HG03342 (cell line): ENCODE data around the gene CYB5A.
A peak's percentile ranks its signal among the peaks of the same experiment; 100 is the strongest.

Source experiments
- ATAC-seq: cut with Tn5 transposase; IDR thresholded peaks from one replicate; pipeline ENCODE4 v1.9.1; 2021; ENCODE audit warnings: mild to moderate bottlenecking, moderate library complexity; ENCODE audit not compliant: unreplicated experiment

The CYB5A gene

GRCh38 chr18:74249181-74249968, 42.4 kb downstream of the CYB5A start:
- no peak for ATAC-seq

DNA sequence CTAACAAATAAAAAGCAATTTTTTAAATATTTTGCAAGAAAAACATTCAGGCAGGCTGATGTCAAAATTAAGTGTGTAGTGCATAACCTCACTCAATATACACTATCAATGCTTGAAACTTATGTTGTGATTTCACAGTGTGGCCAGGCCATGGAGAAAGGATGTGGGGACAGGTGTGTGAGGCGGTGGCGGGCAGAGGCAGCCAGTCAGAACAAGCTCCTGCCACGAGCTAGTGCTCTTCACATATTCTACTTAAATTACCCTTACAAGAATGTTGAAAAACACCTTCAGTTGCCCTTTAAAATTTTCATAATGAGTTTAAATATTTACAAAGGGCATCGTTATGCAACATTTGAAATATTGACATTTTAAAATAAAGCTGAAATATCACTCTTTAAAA, 43.2 kb downstream of the CYB5A start:
- peak; percentile 90 for ATAC-seq

DNA sequence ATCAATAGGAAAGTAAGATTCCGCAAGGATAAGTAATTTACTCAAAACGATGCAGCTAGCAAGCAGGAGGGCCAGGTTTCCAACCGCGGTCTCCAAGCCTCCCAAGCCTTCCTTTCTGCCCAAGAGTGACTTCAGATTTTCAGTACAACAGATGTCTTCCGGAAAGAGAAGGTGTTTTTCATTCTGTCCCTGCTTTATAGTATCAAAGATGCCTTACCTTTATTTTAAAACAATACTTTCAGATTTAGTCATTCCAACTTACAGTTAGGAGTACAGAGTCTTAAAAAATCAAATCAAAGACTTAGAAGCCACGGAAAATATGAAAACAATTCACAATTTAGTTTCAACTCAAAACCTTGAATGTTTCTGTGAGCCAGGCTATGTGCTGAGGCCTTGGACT, 43.6 kb downstream of the CYB5A start:
- no peak for ATAC-seq

DNA sequence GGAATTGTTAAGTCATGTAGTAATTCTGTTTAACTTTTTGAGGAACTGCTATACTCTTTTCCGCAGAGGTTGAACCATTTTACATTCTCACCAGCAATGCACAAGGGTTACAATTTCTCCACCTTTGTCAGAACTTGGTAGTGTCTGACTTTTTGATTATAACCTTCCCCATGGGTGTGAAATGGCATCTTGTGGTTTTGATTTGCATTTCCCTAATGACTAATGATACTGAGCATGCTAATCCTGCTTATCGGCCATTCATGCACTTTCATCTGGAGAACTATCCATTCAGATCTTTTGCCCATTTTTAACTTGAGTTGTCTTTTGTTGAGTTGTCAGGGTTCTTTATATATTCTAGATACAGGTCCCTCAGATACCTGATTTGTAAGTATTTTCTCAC, 47.2 kb downstream of the CYB5A start:
- ATAC-seq: no peak

DNA sequence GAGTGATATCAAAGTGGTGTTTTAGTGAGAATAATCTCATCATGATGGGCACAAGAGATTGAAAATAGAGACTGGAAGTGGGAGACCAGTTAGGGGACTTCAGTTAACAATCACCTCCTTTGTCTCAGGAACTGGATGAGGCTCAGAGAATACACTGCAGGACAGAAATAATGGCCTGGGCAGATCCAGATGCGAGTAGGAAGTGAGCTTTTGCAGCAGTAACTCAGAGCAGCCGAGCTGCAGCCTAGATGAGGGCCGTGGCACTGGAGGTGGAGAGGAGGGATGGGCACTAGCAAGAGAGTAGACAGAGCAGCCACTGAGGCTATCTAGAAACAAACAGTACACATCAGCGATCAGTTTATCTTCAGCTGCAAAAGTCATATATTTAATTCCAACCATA, 48.6 kb downstream of the CYB5A start:
- ATAC-seq: no peak

DNA sequence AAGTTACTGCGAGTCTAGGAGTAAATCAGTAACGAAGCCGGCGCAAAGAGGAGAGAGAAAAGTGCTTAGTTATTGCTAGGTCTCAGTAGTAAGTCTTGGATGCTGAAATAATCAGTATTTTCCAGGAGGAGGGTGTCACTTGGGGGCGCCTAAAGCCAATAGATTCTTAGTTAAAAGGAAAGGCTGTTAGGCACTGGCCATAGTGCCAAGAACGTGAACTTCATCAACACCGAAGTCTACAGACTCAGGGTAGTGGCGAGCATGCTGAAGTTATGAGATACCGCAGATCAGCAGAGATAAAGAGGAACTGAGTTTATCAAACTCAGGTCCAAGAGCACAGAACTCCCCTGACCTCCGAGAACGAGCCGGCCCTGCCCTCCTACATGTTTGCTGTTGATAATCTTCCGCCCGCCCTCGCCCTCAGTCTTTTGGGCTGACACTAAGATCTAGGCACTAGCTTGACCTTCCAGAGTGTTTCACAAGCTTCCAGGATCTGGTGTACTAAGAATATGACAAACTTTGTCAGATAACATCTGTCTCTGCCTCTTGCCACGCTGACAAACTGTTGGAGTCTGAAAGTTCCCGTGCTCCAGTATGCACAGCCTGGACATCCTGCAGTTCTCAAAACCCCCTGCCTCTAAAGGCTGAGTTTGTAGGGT, 49.2 kb downstream of the CYB5A start:
- no peak for ATAC-seq

DNA sequence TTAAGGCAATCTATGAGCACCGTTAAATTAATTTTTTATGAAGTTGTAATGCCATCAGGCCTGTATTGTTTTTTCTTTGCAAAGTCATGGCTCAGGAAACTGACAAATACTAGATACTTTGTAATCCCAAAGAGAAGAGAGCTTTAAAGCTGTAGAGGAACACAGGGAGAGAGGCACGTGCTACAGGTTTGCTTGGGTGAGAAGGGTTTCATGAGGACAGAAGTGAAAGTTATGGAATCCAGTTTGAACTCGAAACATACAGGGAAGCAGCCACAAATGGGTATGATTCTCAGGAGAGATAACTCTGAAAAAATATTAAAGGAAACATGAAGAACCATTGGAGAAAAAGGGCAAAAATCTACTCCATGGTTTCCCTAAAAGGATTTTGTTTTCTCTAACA, 49.8 kb downstream of the CYB5A start:
- ATAC-seq: no peak

DNA sequence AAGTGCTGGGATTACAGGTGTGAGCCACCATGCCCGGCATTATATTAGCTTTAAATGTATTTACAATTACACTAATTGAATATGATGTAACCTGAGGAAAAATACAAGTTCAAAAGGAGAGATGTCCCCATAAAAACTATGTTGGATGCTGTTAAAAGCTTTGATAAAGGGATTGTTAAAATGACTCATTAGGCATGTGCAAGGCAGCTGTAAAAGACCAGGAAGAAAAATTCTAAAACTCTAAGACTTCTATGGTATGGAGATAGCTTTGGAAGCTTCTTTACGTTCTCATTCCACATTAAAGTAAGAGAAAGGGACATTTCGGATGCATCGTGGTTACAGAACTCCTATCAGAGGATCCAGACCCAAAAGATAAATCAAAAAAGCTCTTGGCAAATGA, 50.3 kb downstream of the CYB5A start:
- no peak for ATAC-seq

- no peak for ATAC-seq
Observed at GRCh38 chr18:74239567-74239966, 52.2 kb downstream of the CYB5A start.

- ATAC-seq: no peak
Observed at GRCh38 chr18:74234326-74235171, 57.2 kb downstream of the CYB5A start.

GRCh38 chr18:74233933-74234325, 57.8 kb downstream of the CYB5A start:
- no peak for ATAC-seq

DNA sequence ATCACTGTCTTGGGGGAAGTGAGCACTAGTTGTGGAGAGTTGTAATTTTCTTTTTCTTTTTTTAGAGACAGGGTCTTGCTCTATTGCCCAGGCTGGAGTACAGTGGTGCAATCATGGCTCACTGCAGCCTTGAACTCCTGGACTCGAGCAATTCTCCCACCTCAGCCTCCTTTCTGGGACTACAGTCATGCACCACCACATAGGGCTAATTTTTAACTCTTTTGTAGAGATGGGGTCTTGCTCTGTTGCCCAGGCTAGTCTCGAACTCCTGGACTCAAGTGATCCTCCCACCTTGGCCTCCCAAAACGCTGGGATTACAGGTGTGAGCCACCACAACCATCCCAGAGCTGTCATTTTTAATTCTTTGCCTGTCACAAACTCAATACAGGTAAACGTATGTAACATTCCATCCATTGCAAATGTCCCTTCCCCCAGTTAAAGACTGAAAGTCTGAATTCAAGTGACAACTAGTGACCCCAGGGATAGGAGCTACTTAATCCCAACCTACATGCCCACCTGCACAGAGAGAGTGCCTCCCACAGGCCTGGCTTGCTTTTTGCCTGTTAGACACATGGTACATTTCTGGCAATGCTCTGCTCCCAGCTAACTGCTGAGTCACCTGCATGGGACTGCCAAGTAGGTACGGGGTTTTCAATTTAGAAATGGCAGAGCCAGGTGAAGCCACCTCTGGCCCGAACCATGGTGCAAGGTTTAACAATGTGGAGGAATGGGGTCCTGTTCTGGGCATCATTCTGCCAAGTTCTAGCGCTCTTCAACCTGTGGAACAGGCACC, 60.6 kb downstream of the CYB5A start:
- ATAC-seq: no peak

- no peak for ATAC-seq
Observed at GRCh38 chr18:74229891-74230290, 61.9 kb downstream of the CYB5A start.

- ATAC-seq: no peak
Observed at GRCh38 chr18:74229005-74229404, 62.8 kb downstream of the CYB5A start.

DNA sequence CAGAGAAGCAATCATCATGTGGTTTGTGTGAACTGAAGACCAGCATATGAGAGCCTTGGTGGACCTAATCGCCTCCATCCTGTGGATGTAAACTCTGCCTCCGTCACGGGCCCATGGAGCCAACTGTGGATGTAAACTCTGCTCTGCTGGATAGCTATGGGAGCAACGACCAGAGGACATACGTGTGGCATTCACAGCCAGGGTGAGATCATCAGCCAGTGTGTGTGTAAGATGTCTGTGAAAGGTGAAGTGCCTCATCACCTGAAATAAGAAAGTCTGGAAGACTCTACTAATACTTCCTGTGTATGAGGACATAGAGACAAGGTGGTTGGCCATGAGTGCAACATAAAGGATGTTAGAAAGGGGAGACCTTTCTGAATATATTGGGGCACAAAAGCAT, 63.5 kb downstream of the CYB5A start:
- no peak for ATAC-seq

- no peak for ATAC-seq
Observed at GRCh38 chr18:74226666-74227065, 65.1 kb downstream of the CYB5A start.

DNA sequence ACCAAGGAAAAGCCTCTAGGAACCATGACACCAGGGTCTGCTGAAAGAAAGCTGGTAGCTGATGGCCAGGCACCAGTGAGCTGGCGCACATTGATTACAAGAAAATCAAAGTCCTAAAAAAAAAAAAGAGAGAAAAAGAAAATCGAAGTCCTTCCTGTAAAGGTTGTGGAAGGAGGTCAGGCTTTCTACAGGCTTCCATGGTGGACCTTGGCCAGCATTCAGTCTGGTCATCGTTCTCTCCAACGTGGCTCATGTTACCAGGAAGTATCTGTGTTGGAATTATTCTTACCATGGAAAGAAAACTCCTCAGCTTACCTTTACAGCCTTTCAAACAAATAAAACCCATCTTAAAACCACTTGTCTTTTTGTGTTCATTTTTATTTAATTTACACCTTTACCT, 65.6 kb downstream of the CYB5A start:
- ATAC-seq: no peak

- ATAC-seq: no peak
Observed at GRCh38 chr18:74225193-74225840, 66.4 kb downstream of the CYB5A start.

GRCh38 chr18:74222710-74223494, 68.9 kb downstream of the CYB5A start:
- ATAC-seq: no peak

- ATAC-seq: no peak
Observed at GRCh38 chr18:74221081-74221480, 70.7 kb downstream of the CYB5A start.
